Activated CD4-positive, alpha-beta T cell treated with anti-CD3 and anti-CD28 coated beads for 1 hour (primary cell): Measurements from ENCODE around the gene GPR78.

Source experiments
- DNase-seq: peaks from one replicate; pipeline ENCODE4 v3.0.0-alpha.2; 2020

The GPR78 gene, protein sequence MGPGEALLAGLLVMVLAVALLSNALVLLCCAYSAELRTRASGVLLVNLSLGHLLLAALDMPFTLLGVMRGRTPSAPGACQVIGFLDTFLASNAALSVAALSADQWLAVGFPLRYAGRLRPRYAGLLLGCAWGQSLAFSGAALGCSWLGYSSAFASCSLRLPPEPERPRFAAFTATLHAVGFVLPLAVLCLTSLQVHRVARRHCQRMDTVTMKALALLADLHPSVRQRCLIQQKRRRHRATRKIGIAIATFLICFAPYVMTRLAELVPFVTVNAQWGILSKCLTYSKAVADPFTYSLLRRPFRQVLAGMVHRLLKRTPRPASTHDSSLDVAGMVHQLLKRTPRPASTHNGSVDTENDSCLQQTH

DNA sequence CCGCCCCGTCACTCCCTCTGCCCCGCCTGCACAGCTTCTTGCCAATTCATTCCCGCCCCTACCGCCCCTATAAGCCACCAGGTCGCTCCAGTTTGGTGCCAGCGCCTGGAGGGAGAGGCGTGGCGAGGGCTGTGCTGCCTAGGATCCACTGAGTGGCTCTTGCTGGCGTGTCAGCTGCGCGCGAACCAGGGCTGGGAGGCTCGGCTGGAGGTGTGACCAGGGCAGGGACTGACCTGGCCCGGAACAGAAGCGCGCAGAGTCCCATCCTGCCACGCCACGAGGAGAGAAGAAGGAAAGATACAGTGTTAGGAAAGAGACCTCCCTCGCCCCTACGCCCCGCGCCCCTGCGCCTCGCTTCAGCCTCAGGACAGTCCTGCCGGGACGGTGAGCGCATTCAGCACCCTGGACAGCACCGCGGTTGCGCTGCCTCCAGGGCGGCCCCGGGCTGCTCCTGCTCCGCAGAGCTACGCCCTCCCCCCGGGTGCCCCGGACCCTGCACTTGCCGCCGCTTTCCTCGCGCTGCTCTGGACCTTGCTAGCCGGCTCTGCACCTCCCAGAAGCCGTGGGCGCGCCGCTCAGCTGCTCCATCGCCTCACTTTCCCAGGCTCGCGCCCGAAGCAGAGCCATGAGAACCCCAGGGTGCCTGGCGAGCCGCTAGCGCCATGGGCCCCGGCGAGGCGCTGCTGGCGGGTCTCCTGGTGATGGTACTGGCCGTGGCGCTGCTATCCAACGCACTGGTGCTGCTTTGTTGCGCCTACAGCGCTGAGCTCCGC, at the start of gene GPR78:
GPR78 (plus strand) TSS at position 72 of the 773 bp plus-strand sequence; CDS start at position 663, 591 bp downstream.
- DNase-seq: no peak

DNA sequence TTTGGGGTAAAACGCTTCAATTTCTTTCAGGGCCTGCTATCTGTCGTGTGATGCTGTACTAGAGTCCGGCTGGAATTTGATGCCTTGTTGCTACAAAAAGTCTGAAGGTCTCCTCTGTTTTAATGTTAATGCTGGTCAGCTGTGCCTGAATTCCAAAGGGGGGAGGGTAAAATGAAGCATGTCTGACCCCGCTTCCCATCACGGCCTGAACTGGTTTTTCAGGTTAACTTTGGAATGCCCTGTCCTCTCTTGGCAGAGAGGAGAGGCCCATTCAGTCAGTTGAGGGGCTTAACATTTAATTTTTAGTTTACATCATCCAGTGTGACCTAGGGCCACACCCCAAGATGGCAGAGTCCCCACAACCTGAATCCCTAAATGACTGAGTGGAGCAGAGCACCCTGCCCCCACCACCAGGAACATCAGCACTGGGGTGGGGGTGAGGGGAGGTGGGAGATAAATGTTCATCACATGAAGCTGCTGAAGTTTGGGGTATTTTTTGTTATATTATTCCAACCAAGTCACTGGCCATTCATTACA, 47.9 kb upstream of the GPR78 start:
- no peak for DNase-seq

DNA sequence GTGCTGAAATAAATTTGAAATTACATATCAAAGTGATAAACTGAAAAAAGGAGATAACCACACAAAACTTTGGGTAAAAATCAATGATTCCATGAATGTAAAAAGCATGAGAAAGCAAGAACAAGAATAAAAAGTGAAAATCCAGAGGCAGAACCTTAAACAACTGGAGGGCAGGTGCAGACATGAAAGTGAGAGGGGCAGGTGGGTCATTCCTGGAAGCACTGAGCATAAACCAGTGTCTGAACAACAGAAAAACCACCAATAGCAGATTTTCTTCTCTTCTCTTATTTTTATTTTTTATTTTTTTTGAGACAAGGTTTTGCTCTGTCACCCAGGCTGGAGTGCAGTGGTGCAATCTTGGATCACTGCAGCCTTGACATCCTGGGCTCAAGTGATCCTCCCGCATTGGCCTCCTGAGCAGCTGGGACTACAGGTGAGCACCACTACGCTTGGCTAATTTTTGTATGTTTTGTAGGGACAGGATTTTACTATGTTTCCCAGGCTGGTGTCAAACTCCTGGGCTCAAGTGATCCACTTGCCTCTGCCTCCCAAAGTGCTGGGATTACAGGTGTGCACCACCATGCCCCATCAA, 46.8 kb upstream of the GPR78 start:
- no peak for DNase-seq

DNA sequence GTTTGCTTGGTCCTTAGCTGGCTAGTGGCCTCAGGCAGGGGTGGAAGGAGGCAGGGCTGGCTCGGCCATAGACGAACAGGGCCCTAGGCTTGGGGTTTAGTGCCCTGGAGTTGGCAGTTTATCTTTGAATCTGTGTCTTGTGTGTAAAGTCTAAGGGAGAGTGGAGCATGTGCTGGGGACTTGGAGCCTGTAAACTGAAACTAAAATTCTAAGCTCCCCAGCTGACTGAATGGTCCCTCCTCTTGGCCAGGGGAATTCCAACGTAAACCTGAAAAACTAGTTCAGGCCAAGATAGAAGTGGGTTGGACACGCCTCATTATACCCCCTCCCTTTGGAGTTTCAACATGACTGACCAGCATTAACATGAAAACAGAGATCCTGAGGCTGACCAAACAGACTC, 46.1 kb upstream of the GPR78 start:
- no peak for DNase-seq

DNA sequence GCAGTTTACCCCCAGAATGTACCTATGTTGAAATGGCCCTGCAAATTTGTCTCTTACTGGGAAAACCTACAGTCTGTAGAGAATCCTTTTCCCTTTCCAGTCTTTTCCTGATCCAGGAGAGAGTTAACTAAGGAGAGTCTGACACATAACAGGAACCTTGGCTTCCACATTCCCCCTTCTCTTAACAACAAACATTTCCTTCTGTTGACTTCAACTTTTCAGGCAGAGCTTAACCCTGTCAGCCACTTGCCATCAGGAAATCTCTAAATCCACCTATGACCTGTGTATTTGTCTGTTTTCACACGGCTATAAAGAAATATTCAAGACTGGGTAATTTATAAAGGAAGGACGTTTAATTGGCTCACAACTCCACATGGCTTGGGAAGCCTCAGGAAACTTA, 45.6 kb upstream of the GPR78 start:
- DNase-seq: no peak

DNA sequence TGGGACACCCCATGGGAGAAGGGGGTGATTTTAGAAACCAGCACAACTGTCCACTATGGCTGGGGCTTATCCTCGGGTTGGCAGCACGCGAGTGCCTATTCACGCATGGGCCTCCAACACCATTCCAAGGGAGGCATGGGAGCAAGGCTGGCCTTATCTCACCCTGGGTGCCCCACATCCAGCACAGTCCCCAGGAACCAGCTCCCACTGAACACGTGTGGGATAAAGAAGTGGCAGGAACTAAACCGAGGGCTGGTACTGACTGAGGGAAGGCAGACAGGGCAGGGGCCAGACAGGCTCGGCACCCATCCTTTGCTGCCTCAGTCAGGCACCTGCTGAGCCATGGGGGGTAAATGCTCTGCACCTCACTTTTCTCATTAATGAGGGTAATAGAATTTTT, 43.7 kb upstream of the GPR78 start:
- DNase-seq: no peak

DNA sequence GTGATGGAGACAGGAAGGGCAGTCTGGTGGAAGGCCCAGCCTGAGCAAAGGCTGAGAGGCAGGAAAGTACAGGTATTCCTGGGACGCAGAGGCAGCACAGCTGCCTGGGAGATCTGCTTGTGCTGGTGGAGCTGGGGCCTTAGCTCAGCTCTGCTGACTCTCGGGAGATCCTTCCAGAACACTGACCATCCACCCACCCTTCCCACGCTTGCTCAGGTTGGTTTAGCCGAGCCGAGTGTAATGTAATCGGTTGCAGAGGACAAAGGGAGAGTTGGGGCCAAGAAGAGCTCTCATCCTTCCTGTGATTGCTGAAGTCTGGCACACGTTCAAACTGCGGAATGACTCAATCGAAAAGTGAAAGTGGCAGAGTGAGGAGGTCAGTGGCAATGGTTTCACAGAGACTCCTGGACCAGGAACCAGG, 43.1 kb upstream of the GPR78 start:
- DNase-seq: no peak

DNA sequence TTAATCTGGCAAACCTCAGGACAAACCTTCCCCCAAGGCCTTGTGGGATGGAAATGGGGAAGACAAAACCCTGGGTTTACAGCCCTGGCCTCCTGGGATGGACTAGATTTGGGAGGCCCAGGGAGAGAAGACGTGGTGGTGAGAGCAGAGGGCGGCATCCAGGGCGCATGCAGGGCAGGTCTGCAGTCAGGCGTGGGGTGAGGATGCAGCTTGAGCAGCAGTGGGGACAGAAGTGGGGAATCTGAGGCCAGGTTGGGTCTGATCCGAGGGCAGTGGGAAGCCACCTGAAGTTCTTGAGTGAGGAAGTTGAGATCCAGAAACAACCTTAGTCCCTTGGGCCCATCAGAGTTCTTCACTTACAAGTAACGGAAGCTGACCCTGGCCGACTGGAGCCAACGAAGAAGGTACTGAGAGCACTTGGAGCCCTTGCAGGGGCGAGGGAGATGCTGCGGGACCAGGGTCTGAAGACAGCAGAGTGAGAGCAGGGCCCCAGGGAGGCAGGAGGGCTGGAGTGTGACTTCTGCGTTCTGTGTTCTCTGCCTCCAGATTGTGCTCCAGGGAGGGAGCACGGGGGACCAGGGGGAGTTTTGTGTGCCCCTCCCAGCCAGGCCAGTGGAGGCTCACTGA, 42.0 kb upstream of the GPR78 start:
- no peak for DNase-seq

DNA sequence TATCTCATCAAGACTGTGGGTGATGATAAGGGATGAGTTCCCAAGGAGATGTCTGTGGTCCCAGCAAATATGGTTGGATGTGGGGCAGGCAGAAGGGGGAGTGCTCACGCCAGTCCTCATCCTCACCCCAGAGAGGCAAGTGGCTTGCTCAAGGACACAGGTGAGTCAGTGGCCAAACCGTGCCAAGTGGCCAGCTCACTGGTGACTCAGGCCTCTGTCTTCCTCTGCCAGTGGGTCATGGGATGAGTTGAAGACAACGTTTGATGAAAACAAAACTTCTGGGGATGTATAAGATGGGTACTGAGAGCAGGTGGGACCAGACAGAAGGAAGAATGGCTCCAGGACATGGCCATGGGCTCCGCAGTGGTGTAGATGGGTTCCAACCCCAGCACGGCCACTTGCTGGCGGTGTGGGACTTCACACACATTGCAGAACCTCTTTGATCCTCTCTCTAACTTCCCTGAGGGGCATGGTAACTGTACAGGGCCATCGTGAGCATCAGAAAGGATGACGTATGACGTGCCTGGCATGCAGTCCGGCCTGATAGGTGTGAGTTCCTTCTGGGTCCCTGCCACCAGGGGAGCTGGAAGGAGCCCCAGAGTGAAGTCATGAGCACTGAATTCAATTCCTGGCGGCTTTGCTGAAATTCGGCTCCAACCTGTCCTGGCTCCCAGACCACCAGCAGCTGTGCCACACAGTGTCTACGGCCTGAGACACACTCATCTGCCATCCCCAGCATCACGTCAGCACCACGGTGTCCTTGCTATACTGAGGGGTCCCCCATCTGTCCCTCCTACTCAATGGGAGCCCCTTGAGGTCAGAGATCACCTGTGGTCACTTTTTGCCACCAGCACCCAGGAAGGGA, 41.3 kb upstream of the GPR78 start:
- no peak for DNase-seq

DNA sequence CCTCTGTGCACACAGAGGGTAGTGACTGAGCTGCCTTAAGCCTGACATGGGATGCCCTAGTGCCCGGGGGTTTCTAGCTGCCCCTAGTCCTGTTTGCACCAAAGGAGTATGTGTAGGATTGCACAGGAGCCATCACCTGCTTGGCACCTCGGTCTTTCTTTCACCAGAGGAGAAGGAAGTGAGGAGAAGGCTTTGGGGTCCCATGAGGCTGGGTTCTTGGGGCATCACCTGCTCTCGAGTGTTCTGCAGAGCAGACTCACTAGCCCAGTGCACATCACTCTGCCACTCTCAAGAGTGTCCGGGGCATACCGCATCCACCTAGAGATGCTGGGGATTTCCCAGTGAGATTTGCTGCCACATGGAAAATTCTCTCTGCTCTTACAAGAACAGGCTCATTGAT, 40.5 kb upstream of the GPR78 start:
- no peak for DNase-seq

DNA sequence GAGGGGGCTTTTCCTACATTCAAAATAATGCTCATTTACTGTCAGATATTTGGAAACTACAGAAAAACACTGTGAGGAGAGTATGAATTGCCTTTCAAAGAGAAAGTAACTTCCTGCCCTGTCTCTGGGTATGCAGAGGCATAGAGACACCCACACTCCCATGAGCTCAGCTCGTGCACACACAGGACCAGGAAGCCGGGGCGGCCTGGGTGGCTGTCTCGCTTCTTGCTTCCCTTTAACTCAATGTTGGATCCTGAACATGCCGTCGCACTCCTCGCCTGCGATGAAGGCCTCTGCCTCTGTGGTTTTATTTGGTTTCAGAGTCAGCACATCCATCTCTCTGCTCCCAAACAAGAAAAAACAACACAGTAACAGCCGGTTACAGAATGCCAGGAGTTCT, 40.1 kb upstream of the GPR78 start:
- no peak for DNase-seq

DNA sequence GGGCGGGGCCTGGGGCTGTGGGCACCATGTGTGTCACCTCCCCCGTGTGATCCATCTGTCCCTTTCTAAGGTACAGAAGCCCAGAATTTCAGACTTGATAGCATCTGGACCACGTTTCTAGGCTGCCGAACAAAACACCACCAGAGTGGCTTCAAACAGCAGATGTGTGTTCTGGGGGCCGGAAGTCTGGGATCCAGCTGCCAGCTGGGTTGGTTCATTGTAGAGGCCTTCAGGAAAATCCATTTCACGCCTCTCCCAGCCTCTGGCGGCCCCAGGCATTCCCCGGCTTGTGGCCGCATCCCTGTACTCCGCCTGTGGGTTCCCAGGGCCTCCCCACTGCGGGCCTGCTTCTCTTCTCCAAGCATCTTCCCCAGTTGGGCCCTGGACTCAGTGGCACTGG, 39.6 kb upstream of the GPR78 start:
- no peak for DNase-seq

DNA sequence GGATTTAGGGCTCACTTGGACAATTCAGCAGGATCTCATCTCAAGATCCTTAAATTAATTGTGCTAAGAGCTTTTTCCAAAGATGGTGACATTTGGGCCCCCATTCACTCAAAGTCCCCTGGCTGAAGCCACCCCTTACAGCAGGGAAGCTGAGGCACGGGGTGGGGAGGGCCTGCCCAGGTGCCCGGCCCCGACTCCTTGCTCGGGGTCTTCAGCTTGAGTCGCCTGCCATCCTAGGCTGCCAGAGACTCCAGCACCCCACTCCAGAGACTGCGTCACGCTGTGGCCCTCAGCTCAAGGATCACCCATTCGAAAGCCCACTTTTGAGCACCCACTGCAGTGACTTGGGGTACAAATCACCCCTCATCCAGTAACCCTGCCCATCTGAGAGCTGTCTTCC, 39.2 kb upstream of the GPR78 start:
- DNase-seq: no peak

DNA sequence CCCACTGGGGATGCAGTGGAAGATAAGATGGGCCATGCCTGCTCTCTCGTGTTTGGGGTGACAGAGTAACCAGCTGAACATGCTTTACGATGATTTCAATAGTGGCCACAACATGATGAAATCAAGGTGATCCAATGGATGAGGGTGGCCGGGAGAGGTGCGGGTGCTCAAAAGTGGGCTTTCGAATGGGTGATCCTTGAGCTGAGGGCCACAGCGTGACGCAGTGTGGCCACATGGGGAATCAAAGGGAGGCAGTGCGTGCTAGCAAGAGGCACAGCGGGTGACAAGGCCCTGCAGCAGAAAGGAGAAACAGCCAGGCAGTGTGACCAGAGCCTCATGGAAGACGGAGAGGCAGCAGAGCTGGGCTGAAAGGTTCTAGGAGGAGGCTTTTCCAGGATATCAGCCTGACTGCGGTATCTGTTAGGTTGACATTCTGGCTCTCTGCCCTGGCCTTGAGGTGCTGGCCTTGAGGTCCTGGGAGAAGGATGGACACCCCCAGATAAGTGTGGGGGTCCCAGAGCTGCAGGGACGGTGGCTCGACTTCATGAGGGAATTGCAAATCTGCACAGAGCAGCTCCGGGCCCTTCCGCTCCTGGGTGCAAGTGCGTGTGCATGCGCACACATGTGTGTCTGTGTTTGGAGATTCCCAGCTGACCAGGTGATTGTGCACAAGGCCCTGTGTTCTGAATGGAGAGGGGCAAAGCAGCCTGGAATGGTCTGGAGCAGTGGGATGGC, 38.0 kb upstream of the GPR78 start:
- no peak for DNase-seq

DNA sequence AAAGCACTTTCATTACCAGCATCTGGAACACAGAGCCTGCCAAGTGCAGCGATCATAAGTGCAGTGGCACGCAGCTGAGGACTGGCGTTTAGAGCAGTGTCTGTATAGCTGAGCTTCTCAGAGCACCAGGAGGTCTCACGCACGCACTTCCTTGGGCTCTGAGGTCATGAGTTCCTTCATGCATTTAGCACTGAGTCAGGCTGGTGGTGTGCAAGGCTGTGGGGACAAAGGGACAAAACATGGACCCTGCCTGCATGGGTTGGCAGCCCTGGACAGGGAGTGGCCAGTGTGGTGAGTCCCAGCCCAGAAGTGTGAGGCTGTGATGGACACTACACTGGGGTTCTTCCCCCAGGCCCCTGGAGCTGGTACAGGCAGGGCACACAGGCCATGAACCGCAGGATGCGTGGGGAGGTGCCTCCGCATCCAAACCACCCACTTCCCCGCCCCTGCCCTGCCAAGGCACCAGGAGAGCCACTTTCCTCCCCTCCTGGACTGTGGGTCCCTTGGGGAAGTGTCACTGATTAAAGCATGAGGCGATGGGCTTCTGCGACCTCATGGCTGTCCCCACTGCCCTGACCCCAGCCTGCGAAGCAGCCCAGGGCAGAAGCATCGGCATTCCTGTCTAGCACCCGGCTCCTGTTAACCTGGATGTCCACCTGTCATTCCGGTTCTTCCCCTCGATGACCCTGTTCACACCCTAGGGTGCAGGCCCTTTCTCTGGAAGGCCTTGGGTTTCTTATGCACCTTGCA, 37.2 kb upstream of the GPR78 start:
- DNase-seq: no peak

DNA sequence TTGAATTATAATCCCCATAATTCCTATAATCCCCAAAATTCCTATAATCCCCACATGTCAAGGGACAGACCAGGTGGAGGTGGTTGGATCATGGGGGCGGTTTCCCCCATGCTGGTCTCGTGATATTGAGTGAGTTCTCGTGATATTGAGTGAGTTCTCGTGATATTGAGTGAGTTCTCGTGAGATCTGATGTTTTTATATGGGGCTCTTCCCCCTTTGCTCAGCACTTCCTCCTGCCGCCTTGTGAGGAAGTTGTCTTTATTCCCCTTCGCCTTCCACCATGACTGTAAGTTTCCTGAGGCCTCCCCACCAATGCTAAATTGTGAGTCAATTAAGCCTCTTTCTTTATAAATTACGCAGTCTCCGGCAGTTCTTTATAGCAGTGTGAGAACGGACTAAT, 36.6 kb upstream of the GPR78 start:
- no peak for DNase-seq

DNA sequence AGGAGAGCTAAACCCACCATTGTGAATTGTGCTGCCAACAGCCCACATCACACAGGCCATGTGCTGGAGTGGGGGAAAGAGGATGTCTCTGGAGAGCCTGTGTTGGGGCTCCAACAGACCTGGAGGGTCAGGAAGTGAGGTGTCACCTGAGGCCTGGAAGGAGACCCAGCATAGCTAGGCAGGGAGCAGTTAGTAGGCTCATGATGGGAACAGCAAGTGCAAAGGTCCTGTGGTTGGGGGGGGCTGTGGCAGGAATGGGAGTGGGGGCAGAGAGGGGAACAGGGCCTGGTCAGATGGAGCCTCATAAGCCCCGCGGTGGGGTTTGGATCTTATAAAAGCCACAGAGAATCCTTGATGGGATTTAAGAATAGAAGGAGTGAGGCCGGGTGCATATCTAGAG, 35.9 kb upstream of the GPR78 start:
- DNase-seq: no peak

DNA sequence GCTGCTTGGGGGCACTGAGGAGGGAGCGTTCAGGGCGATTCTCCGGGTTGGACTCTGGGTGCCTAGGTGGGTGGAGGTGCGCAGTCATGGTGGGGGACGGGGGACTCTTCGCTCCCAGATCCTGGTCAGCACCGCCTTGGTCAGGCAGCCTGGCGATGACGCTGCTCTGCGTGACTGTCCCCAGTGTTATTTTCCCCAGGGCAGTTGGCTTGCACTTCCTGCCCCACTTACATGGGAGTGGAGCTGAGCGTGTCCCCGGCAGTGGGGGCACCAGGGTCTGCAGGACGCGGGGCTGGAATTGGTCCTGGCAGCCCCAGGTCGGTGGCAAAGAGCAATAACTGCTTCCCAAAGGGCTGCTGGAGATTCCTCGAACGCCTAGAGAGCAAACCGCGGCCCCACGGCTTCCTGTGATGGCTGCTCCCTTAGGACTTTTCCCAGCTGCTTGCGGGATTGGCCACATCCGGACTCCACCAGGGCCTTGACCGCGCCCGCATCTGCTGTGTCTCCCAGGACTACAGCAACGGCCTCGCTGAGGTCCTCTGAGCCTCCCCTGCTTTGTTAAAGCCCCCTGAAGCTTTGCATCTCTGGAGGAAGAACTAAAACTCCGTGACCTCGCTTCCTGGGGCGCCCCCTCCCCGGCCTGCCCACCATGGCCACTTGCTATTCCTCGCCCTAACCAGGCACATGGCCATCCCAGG, 35.3 kb upstream of the GPR78 start:
- no peak for DNase-seq

DNA sequence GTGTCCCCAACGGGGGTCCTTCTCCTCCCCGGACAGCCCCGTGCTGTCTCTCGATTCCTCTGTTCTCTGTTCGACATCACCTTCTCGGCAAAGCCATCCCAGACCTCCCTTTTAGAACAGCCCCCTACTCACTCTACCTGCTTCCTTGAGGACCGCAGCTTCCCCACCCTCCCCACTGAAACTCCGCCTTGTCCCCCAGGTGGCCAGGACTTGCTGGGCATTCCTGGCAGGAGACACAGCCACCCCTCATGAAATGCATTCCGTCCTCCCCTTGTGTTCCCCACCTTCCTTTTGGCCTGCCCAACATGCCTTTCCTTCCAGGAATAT, 34.8 kb upstream of the GPR78 start:
- no peak for DNase-seq

DNA sequence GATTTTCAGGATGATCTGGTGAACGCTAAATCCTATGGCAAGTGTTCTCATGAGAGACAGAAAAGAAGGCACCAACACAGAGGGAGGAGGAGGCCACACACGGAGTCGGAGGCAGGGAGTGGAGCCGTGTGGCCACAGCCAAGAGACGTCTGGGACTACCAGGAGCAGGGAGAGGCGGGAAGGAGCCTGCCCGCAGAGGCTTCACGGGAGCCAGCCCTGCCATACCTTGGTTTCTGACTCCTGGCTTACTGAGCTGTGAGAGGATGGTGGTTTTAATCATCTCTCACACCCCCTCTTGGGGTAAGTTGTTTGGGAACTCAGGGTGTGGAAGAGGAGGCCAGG, 33.5 kb upstream of the GPR78 start:
- no peak for DNase-seq
